Prostate gland (tissue), 2 donors: Measurements from ENCODE around the gene FHOD3.

Experiments
- CTCF ChIP-seq, 4 experiments: fragments of 200-600 bp in 2 of 4; fragments of 450-650 bp in 2 of 4; sonication (generic) in 2 of 4; IDR thresholded peaks; 1 replicate in 3 of 4; 2 replicates in 1 of 4; pipeline ENCODE4 v1.5.1; 2016 to 2019; ENCODE audit warnings: antibody characterized with exemption in 4 of 4, mild to moderate bottlenecking in 2 of 4, moderate library complexity in 2 of 4
- POLR2A ChIP-seq: fragments of 450-650 bp; IDR thresholded peaks from one replicate; pipeline ENCODE4 v1.6.1; 2016; ENCODE audit warnings: antibody characterized with exemption, mild to moderate bottlenecking
- POLR2AphosphoS5 ChIP-seq: sonication (generic); formaldehyde crosslinking; IDR thresholded peaks from one replicate; pipeline ENCODE4 v1.6.1; 2017; ENCODE audit warnings: antibody characterized with exemption

GRCh38 chr18:36700955-36701354 is 403.4 kb downstream of the FHOD3 start:
- TF ChIP-seq CTCF (IDR thresholded peaks at IDR 0.05) = no peak
- no peak for TF ChIP-seq POLR2A
- TF ChIP-seq POLR2AphosphoS5 = no peak
